Stromal cell of bone marrow (primary cell): ENCODE measurements around the gene CNKSR2.

Source experiments
- DNase-seq: peaks from one replicate; pipeline ENCODE4 v3.0.0-alpha.2; 2012; ENCODE audit warnings: low read depth

The CNKSR2 gene

DNA sequence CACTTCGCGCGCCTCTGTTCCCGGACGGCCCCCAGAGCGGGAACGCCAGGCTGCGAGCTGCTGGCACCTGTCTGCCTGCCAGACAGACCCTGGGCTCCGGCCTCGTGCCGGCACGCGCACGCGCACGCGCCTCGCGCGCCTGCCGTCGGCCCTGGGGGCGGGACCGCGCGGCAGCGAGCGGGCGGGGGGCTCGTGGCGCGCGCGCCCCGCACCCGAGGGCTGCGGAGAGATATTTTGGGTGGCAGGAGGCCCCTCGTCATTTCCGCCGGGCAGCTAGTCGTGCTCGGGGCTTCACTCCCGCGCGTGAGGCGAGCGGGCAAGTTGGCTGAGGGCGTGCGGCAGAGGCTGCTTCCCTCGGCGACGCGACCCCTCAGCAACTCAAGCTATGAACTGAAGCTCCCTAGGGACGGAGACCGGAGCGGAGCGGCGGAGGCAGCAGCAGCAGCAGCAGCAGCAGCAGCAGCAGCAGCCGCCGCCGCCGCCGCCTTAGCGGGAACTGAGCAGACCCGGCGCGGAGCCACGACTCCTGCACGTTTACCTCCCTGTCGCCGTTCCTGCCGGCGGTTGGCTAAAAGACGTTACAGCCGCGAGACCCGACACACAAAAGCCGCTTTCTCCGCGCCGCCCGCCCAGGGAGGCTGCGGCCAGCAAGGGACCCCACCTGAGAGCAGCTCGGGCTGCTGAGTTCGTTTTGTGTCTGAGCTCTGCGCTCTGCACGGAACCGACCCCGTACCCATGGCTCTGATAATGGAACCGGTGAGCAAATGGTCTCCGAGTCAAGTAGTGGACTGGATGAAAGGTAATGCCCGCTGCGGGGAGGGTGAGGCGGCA lies at the start of gene CNKSR2:
Gene CNKSR2, plus strand, starts transcription at position 256 of the 831 bp plus-strand sequence. Its CDS starts 480 bp downstream, at position 736.
- DNase-seq: no peak

DNA sequence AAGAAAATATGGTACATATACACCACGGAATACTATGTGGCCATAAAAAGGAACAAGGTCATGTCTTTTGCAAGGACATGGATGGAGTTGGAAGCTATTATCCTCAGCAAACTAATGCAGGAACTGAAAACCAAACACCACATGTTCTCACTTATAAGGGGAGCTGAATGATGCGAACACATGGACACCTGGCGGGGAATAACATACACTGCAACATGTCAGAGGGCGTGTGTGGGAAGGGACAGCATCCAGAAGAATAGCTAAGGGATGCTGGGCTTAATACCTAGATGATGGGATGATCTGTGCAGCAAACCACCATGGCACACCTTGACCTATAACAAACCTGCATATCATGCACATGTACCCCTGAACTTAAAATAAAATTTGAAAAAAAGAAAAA lies 19.5 kb upstream of the CNKSR2 start:
- DNase-seq: no peak

DNA sequence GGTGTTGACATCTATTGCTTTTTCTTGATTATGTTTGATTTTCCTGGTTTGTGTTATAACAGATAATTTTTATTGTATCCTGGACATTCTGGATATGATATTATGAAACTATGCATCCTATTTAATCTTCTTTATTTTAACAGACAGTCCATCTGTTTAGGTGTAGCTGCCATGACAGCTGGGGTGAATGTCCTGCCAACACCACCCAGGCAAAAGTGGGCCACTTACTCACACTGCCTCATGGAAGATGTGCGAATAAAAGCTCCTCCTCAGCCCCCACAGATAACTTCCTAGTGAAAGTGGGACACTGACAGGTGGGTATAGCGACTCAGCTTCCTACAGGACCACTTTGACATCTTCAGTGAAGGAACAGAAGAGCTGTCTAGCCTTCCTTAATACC lies 18.4 kb upstream of the CNKSR2 start:
- no peak for DNase-seq

DNA sequence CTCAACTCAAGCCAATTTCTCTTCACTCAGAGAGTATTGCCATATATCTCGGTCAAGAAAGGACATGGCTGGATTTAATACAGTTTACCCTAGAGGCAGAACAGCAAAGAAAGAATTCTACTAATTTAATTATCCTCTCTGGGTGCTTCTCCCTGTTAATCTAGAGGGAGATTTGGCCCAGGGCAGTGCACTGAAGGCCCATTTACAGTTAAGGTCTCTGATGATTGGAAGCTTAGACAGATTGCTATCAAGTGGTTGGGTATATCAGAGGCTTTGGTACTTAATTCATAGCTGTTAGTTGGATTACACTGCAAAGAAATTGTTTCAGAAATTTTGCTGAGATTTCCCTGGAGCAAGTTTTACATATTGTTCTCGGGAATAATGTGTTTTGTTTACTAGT lies 4.6 kb upstream of the CNKSR2 start:
- no peak for DNase-seq

DNA sequence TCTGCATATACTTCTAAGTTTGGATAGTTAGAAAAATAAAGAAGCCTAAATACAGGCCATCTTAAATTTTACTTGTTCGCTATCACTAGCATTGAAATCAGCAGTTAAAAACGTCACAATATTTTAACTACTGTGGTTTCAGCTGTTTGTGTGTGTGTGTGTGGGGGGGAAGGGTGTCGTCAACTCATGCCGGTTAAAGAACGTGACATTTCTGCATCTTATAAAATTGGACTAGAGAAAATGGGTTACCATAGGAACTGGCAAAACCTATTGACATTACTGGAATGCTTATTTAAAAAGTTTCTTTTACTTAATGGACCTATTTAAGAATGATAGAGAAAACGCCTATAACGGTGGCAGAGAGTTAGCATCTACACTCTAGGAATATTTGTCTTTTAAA lies 1.2 kb upstream of the CNKSR2 start:
- no peak for DNase-seq

DNA sequence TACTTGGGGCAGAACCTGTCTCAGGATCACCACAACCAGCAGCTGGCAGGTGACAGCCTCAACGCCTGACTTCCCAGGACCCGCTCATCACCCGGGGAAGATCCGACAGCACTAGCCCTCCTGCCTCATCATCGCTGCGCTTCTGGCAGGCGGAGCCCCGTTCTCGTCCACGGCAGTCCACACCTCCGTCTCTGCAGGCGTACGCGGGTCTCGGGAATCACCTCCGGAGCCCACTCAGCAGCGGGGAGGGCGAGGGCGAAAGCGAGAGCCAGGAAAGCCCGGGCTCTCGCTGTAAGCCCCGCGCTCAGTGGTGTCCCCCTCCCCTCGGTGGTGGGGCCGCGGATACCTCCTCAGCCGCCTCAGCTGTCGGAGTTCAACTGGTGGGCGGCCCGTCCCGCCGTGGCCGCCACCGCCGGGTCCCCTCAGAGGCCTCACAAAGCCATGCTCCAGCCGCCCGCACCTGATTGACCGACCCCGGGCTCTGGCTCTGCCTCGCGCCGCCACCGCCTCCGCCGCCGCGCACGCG lies 518 bp upstream of the CNKSR2 start:
- DNase-seq: no peak

DNA sequence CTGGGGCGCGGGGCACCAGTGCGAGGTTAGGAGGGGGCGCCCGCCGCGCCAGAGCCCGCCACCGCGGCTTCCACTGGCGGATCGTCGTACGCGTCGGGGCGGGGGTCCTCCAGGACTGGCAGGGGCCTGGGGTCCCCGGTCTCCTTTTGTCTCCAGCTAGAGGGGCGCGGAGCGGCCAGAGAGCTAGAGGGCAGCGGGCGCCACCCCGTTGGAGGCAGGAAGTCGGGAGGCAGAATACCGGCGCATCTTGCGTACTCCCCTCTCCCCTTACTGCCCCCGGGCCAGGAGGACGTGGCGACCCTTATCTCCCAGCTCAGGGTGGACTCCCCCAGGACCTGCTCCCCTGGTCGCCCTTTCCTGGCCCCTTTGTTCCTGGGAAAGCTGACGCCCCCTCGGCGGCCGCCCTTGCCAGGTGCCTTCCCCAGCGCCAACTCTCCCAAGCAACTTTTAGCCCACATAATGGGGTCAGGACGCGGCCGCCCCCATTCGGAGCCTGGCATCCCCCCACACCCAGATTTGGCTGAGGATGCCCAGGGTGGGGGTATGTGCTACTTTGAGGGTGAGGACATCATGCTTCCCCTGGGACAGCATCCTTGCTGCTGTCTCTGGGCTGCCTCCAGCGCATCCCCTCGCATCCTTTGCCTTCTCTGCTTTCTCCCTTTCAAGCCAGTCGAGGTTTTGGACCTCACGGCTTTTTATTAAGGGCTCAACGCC lies 933 bp downstream of the CNKSR2 start:
- DNase-seq: no peak

DNA sequence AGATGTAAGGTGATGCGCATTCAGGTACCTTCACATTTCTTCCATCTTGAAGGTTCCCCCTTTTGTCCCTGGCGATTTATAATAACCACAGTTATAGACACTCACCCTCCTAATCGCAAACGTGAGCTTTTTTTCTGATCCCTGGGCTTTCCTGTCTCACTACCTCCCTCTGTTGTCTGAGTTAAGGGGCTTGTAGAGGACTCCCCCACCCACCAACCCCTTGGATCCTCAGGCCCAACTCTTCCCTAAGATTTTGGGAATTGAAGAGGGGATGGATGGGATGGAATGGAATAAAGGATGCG lies 1.4 kb downstream of the CNKSR2 start:
- DNase-seq: no peak

DNA sequence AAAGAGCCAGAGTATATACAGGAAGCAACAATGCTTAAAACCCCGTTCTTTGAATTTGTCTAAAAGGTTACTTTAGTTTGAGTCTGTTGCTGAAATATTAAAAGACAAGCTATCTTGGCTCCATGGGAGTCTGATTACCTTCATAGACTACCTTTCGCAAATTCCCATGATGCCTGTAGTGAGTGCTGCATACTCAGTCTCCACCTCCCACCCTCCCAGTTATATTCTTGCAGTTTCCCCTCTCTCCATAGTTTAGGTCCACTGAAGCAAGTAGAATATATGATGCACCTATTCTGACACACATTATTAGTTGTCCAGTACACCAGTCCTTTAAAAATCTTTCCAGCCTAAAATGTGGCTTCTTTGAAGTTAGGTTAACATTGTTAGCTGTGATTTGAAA lies 2.4 kb downstream of the CNKSR2 start:
- no peak for DNase-seq

DNA sequence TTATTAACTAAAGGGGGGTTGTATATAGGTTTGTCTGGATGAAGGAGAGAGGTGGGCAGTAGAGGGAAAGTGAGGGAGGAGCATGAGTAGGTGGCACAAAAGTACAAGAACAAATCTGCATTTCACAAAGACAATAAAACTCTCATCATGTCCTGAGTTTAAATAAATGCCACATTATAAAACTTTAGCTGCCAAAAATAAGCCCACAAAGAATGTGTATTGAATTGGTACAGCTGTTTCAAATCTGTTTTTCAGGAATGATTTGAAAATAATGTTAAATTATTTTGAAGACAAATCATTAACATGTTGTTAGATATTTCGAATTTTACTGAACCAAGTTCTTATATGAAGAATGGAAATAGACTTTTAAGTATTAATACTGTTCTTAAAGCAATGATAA lies 5.8 kb downstream of the CNKSR2 start:
- DNase-seq: no peak

DNA sequence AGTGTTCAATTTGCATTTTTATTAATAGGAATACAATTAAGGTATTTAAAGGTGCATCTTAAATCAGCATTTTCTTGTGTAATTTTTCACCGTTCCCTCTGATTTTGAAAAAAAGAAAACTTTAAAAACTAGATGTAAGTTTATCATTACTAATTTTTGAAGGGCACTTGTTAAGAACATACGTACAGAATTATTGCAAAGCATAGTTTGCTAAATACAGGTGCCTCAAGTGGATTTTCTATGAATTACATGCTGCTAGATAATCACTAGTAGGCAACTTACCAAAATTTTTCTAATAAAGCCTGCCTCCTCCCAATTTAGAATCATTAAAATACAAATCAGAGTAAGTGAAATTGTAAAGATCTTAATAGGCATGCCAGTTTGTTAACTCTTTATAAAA lies 8.5 kb downstream of the CNKSR2 start:
- no peak for DNase-seq

DNA sequence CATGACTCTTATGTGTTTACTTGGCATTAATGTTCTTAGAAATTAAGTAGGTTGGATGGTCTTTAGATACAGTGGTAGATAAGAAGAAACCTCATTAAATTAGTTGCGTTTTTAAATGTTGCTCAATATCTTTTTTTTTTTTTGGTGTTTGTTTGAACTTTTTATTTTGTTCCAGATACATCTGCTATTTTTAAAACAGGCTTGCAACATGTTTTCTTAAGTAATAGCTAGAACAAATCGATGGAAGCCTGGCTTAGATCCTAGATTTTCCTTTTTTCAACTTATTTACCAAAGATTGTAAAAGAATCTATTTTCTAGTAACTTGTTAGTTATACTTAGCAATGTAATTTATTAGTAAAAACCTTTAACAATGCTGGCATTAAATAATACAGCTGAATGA lies 9.3 kb downstream of the CNKSR2 start:
- DNase-seq: no peak

DNA sequence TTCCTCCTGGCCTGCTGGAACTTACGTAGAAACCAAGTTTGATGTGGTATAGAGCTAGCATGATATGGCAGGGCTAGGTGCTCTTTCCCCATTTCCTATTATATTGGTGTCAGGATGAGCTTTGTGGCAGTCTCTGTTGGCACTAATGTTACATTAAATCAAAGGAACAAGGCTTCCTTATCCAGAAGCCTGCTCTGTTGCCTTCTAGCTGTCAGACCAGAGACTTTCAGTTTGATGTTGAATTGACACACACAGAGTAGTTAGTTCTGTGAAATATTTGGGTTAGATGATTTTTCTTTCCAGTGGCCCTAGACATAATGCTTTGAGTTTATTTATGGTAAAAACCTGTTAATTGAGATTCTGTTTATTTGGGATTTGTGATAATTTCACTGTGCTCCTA lies 10.0 kb downstream of the CNKSR2 start:
- DNase-seq: no peak

DNA sequence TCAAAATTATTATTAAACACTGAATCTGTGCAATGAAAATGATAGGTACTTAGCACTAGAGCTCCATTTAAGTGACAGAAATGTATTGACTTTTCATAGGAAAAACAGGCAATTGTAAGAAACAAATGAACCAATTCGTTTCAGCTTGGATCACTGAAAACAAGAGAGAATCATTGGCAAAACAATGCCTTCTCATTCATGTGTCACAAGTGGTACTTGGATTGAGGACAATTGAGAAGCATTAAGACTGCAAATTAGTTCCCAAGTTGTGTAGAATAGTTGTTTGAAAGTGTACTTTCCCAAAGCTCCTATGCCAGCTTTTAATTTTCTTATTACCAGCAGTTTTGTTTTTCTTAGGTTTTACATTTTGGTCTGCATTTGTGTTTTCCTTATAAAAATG lies 20.6 kb downstream of the CNKSR2 start:
- no peak for DNase-seq

DNA sequence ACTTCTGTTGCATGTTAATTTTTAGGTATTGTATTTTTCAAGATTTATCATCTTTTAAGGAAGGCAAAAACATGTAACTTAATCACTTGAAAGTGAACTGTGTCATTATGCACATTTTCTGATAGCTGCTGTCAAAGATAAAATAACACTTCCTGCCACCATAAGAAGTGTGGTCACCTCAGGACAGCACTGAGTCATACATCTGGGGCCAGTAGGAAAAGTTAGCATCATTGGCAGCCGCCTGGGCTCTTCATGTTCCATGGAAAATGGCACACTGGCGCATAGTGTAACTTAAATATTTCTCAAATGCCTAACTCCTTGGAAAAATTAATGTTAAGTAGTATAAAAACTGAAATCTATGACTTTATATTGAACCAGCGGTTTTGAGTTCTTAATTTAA lies 24.2 kb downstream of the CNKSR2 start:
- no peak for DNase-seq

DNA sequence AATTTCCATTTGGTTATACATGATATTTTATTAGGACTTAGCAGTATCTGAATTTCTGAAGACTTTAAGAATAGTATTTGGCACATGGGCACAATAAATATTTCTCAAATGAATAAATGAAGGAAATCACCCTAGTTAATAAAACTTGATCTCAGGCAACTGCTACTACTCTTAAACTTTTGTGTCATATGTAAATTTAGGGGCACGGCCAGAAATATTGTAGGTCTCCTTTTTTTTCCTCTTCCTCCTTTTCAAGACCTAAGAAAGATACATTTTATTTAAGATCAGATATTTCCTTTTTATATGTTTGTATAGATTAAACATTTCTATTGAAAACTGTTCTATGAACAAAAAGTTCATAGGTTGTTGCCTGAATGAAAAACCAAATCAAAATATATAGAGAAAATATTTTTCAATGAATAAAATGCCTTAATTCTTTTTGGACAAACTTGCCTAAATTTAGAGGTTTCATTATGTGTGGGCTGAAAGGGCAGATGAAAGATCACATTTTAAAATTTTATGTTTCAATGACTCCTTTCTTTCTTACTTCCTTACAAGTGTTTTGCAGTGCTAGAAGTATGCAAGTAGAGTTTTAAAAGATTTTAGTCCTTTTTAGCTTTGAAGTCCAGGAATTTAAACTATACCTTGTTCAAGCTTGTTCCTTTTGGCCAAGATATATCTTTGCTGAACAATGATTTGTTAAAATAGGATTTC lies 26.3 kb downstream of the CNKSR2 start:
- no peak for DNase-seq

DNA sequence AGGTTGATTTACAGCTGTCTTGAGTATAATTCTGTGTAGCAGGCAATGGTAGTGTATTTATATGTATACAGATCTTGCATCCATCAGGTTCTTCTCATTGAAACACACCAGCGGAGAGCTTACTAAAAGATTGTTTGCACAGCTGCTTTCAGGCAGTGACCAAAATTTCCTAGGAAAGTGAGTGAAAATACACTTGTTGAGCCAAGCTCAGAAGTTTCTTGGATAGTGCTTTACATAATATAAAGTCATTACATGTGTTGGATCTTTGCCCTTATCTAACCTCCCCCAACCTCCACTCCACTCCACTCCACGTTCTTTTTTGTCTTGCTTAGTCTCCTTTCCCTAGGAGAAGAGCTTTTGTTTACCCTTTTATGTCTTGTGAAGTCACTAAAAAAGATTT lies 34.1 kb downstream of the CNKSR2 start:
- DNase-seq: no peak

DNA sequence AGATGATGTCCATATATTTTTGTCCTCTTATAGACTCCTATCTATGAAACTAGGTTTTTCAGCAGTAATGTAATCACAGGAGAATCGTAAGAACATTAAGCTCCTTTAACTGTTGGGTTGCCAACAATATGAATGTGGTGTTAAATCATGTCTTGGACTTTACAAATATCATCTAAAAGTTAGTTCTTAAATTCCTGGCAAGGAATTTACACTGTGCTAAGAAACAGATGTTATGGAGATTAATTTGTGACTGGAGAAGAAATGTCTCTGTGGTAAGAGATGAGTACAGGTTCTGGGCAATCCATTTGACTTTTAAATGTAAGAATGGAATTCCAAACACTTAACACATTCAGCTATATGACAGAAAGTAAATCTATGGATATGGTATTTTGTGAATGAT lies 34.6 kb downstream of the CNKSR2 start:
- no peak for DNase-seq

DNA sequence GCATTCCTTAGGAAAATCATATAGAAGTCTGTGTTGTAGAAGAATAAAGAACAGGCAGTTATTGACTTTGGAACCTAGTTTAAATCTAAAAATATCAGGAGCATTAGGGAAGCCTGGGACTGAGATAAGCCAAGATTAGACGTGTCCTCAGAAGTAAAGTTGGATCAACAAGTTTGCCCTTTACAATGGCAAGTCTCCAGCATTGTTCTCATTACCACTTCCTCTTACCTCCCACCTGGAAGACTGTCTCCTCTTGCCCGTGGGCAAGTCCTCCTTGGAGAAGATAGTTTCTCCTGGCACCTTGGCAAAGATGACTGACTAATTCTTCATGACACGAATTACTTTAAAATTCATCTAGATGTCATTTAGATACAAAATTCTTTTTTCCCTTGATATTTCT lies 37.8 kb downstream of the CNKSR2 start:
- DNase-seq: no peak

DNA sequence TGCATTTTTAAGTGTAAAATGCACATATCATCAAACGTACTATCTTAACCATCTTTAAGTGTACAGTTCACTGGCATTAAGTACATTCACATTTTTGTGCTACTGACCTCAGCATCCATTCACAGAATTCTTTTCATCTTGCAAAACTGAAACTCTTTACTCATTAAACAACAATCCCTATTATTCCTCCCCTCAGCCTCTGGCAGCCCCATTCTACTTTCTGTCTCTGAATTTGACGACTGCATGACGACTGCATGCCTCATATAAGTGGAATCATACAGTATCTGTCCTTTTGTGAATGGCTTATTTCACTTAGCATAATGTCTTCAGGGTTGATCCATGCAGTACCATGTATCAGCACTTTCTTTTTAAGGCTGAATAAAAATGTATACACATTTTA lies 38.7 kb downstream of the CNKSR2 start:
- no peak for DNase-seq

DNA sequence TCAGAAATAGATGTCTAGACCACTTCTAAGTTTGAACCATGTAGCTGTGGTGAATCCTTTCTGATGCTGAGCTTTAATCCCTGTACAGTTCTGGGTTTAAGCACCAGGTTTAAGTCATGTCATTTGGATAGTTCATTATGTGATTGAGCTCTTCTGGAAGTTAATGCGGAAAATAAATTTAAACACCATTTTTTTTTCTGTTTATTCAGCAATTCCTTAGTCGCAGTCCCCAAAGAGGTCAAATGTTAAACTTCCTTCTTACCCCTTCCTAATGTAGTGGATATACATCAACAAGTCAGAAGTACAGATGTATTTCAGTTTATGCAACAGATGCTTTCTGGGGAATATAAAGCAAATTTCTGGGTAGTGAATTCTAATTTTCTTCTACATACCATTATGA lies 52.9 kb downstream of the CNKSR2 start:
- DNase-seq: no peak

DNA sequence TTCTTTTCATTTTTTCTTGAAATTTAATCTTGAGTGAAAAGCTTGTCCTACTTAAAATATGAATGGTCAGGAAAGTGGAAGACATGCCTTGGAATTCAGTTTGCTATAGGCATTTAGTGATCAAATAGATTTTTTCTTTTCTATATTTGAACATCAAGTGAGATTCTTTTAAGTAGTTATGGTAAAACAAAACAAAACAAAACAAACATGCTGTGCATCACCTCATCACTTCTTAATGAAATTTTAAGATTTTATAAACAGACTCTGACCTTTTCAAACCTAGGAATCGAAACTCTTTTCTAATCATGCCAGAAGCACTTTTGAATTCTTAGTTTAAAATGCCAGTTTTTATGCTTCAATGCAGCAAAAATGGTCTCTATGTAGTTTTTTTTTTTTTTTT lies 62.8 kb downstream of the CNKSR2 start:
- no peak for DNase-seq

DNA sequence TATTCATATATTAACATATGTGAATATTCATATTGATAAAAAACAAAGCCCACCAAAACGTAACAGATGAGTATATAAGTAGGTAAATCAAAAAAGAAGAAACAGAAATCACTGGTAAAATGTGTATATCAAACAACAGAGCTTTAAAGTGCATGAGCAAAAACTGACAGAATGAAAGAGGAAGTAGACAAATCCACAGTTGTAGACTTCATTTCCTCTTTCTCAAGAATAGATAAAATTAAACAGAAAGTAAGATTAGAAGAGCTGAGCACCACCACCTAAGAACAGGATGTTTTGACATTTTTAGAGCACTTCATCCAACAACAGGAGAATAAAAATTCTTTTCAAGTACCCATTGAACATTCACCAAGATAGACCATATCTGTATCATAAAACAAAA lies 64.6 kb downstream of the CNKSR2 start:
- no peak for DNase-seq
